ENCODE measurements around the gene SPSB2.

SPSB2 gene

DNA sequence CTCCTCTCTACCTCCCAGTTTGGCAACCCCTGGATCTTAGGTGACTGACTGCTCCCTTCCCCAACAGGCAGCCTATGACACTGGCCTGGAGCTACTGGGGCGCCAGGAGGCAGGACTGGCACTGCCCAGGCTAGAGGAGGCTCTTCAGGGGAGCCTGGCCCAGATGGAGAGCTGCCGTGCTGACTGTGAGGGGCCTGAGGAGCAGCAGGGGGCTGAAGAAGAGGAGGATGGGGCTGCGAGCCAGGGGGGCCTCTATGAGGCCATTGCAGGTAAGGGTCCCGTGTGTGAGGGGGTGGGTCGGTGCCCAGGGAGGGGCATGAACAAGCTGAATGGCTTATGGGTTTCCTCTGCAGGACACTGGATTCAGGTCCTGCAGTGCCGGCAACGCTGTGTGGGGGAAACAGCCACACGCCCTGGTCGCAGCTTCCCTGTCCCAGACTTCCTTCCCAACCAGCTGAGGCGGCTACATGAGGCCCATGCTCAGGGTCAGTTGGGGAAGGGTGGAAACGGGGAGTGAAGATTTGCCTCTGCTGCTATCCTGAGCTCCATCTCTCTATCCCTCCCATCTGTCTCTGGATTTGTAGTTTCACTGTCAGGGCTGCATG is 42.7 kb downstream of the SPSB2 start:
- TF ChIP-seq GATA1 (IDR thresholded peaks at IDR 0.05; ENCODE audit: low read depth, low read length) = no peak
- TF ChIP-seq POLR2A (IDR thresholded peaks at IDR 0.05; ENCODE audit: low read length) = no peak
- no peak for DNase-seq

DNA sequence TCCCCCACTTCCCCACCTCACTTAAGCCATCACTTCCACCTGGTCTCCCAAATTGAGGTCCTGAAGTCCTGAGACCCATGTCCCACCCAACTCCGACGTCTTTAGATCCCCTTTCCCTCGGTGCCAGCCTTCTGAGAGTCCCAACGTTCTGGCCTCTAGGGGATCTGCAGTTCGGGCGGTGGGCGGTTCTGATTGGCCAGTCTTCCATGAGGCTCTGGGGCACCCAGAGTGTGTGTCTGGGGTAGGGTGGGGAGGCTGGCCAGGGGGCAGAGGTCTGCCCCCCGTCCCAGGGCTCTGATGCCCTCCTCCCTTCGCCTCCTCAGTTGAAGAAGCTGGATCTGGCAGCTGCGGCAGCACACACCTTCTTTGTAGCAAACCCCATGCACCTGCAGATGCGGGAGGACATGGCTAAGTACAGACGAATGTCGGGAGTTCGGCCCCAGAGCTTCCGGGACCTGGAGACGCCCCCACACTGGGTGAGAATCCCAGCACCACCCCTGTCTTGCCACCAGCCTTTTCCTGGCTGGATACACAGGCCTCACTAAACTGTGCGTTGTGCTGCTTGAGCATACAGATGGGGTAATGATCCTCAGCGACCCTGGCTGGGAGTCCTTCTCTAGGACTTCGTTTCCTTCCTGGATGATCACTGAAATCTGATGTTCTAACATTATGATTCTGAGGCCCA is 43.4 kb downstream of the SPSB2 start:
- DNase-seq = no peak

DNA sequence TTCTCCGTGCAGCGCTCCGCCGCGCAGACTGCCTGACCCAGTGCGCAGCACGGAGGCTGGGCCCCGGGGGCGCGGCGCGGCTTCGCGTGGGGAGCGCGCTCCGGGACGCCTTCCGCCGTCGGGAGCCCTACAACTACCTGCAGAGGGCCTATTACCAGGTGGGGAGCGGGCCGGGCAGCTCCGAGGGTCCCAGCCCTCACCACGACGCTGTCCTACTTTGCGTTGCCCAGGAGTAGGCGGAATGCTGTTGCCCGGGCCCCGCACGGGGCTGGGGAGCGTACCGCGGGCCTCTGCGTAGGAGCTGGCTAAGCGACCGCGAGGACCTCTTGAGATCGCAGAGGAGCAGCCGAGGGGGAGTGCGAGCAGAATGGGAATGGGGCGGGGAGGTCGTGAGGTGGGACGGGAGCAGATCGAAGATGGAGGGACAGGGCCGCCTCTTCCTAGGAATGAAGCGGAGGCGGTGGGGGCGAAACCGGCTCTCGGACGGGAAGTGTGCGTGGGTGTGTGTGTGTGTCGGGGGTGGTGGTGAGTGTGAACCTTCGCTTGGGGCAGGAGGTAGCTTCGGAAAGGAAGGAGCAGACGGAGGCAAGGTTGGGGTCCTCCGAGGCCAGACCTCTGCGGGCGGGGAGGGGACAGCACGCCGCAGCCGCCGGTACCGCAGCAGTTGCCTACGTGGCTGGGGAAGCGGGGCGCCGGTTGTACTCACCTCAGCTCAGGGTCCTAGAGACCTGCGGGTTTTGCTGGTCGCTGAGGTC is 44.1 kb downstream of the SPSB2 start:
- no peak for TF ChIP-seq POLR2A (IDR thresholded peaks at IDR 0.05; ENCODE audit: low read length)
- no peak for DNase-seq

More for the DNA sequence above, 43.4 kb downstream of the SPSB2 start:
- no peak for TF ChIP-seq POLR2A (IDR thresholded peaks at IDR 0.05; ENCODE audit: low read length)
- TF ChIP-seq GATA1 (IDR thresholded peaks at IDR 0.05; ENCODE audit: low read depth, low read length) = no peak

DNA sequence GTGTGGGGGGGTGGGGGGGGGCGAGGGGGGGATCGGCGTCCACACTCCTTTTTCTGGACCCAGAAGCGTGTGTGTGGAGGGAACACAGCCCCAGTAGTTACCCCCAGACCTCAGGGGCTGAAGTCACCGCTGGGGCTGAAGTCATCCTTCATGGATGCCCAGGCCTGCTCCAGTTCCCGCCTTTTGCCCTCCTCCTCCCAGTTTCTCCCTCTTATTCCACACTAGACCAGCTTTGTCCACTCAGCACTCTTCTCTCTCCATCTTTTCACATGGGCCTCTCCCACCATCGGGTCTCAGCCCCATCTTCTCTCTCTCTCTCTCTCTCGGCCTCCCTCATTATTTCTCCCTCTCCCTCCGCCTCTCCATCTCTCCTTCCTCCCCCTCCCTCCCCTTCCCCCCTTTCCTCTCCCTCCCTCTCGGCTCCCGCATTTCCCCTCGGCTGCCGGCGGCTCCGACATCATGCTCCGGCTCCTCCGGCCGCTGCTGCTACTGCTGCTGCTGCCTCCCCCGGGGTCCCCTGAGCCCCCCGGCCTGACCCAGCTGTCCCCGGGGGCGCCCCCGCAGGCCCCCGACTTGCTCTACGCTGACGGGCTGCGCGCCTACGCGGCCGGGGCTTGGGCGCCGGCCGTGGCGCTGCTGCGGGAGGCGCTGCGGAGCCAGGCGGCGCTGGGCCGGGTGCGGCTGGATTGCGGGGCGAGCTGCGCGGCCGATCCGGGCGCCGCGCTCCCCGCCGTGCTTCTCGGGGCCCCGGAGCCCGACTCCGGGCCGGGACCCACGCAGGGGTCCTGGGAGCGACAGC is 44.9 kb downstream of the SPSB2 start, which contains the start of gene P3H3:
Gene P3H3 (plus strand): TSS at position 426 of the 799 bp plus-strand sequence. CDS start 34 bp downstream, at position 460.
- no peak for DNase-seq
- TF ChIP-seq POLR2A (IDR thresholded peaks at IDR 0.05; ENCODE audit: low read length) = no peak
- TF ChIP-seq GATA1 (IDR thresholded peaks at IDR 0.05; ENCODE audit: low read depth, low read length) = no peak

DNA sequence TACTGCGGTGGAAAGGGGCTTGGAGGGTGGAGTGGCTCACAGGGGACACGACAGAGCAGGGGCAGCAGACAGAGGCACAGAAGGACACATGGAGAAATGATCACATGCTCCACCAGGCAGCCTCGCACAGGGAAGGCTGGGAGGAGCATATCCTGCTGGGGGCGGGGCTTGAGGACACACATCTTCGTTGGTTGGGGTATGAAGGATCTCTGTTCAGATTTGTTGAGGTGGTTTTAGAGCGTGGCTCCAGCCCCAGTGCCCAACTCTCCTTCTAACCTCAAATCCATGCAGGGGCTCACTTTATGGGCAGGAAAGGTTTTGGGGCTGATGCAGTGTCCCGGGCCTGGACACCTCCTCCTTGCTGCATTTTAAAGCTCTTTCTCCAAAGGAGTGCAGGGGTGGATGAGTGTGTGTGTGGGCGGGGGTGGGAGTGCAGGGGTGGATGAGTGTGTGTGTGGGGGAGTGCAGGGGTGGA is 45.6 kb downstream of the SPSB2 start:
- TF ChIP-seq GATA1 (IDR thresholded peaks at IDR 0.05; ENCODE audit: low read depth, low read length) (no peak), POLR2A (IDR thresholded peaks at IDR 0.05; ENCODE audit: low read length) (no peak)
- no peak for DNase-seq

DNA sequence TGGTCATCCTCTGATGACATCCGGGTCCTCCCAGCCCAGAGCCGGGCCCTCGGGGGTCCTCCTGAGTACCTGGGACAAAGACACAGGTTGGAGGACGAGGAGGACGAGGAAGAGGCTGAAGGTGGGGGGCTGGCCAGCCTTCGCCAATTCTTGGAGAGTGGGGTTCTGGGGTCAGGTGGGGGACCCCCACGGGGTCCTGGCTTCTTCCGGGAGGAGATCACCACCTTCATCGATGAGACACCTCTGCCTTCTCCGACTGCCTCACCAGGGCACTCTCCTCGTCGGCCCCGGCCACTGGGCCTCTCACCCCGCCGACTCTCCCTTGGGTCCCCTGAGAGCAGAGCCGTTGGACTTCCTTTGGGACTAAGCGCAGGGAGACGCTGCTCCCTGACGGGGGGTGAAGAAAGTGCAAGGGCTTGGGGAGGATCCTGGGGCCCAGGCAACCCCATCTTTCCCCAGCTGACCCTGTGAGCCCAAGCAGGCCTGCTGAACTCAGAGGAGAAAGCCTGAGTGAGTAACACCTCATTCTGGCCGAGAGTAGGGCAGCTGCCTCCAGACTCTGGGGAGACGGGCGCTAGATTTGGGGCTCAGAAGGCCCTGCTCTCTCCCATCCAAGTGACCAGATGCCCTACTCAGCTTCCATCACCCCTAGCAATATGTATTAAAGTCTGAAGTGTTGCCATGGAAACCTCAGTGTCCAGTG is 46.2 kb downstream of the SPSB2 start:
- no peak for DNase-seq
- no peak for TF ChIP-seq GATA1 (IDR thresholded peaks at IDR 0.05; ENCODE audit: low read depth, low read length)
- no peak for TF ChIP-seq POLR2A (IDR thresholded peaks at IDR 0.05; ENCODE audit: low read length)

DNA sequence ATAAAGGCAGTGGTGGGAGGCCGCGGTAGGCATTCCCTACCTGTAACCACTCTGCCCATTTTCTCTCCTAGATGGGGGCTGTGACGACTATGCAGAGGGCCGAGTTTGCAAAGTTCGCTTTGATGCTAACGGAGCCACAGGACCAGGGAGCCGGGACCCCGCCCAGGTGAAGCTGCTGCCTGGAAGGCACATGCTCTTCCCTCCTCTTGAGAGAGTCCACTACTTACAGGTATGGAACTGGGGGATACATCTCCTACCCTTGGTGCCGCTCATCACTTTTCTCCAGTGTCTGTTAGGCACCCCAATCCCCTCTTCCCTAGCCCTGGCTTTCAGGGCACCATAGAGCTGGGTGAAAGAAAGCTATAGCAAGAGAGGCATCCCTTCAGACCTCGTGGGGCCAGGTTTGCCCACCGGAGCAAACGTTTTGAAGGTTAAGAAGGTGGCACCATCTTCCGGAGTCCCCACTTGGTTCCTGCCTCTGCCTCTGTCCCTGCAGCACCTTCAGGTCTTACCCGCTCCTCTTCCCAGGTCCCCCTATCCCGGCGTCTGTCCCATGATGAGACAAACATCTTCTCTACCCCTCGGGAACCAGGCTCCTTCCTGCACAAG is 46.9 kb downstream of the SPSB2 start:
- DNase-seq = no peak
- TF ChIP-seq GATA1 (IDR thresholded peaks at IDR 0.05; ENCODE audit: low read depth, low read length) (no peak), POLR2A (IDR thresholded peaks at IDR 0.05; ENCODE audit: low read length) (no peak)

DNA sequence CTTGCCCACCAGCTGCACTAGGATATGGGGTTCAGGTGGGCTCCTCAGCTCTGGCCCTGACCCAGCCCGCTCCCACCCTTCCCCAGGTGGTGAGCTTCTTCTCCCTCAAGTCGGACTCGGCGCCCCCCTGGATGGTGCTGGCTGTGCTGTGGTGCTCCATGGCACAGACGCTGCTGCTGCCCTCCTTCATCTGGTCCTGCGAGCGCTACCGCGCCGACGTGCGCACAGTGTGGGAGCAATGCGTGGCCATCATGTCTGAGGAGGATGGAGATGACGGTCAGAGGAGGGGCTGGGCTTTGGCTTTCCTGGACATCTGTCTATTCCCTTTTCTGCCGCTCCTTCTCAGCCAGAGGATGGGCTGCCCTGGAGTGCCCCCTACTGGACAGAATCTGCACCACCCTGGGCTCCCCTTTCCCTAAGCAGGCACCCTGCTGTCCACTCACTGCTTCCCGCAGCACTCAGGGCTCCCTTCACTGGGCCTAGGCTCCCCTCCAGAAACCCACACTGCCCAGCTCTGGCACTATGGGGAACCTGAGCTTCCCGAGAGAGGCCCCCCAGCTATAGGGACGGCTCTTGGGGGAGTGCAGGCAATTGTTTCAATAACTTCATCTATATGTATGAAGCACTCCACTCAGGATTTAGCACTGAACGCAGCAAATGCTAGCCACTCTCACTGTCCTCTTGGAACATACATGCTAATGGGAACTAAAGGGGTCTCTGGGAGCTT is 47.5 kb downstream of the SPSB2 start:
- peak; percentile 71 to 86 for DNase-seq
- TF ChIP-seq GATA1 (IDR thresholded peaks at IDR 0.05; ENCODE audit: low read depth, low read length) (no peak), POLR2A (IDR thresholded peaks at IDR 0.05; ENCODE audit: low read length) (no peak)

DNA sequence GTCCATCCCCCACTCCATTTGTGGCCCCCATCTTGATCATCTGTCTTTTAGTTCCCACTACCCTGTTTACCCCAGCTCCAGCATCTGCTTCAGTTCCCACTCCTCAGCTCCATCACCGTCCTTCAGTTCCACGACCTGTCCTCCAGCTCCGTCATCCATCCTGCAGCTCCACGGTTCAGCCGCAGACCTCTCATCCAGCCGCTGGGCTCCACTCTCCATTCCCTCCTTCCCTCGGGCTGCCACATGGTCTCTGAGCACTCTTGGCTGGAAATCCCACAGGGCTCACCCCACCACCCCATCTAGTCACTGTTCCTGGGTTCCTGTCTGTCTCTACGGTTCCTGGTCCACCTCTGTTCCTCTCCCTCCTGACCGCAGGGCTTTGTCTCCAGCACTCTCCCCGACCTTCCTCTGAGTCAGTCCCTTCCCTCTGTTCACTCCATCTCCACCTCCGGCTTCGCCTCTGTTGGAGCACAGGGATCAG is 48.2 kb downstream of the SPSB2 start:
- TF ChIP-seq POLR2A (IDR thresholded peaks at IDR 0.05; ENCODE audit: low read length) (no peak), GATA1 (IDR thresholded peaks at IDR 0.05; ENCODE audit: low read depth, low read length) (no peak)

DNA sequence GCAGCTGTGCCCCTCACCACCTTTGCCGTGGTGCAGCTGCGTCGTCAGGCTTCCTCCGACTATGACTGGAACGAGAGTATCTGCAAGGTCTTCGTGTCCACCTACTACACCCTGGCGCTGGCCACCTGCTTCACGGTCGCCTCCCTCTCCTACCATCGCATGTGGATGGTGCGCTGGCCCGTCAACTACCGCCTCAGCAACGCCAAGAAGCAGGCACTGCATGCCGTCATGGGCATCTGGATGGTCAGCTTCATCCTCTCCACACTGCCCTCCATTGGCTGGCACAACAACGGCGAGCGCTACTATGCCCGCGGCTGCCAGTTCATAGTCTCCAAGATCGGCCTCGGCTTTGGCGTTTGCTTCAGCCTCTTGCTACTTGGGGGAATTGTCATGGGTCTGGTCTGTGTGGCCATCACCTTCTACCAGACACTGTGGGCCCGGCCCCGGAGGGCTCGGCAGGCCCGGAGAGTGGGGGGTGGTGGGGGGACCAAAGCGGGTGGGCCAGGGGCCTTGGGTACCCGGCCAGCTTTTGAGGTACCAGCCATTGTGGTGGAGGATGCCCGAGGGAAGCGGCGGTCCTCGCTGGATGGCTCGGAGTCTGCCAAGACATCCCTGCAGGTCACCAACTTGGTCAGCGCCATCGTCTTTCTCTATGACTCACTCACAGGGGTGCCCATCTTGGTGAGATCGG is 48.9 kb downstream of the SPSB2 start:
- DNase-seq = no peak
- no peak for TF ChIP-seq POLR2A (IDR thresholded peaks at IDR 0.05; ENCODE audit: low read length)
- no peak for TF ChIP-seq GATA1 (IDR thresholded peaks at IDR 0.05; ENCODE audit: low read depth, low read length)

More for the DNA sequence above, 48.2 kb downstream of the SPSB2 start:
- DNase-seq = no peak
